Vagina (tissue), 2 donors: Measurements from ENCODE around the gene NT5DC4.
A peak's percentile ranks its signal among the peaks of the same experiment; 100 is the strongest.

Experiments
- CTCF ChIP-seq, 3 experiments: fragments of 450-650 bp in 2 of 3; fragments of 200-600 bp in 1 of 3; sonication (generic) in 1 of 3; IDR thresholded peaks; one replicate each; pipeline ENCODE4 v1.5.1; 2017 to 2019; ENCODE audit warnings: antibody characterized with exemption in 3 of 3, mild to moderate bottlenecking in 2 of 3, moderate library complexity in 2 of 3
- POLR2A ChIP-seq, 2 donors: fragments of 450-650 bp; IDR thresholded peaks; one replicate each; pipeline ENCODE4 v1.6.1; 2017; ENCODE audit warnings: antibody characterized with exemption in 2 of 2, mild to moderate bottlenecking in 2 of 2, moderate library complexity in 2 of 2

- TF ChIP-seq CTCF (IDR thresholded peaks at IDR 0.05) (peak in 1 of 3 experiments; percentile 1), POLR2A (IDR thresholded peaks at IDR 0.05) (no peak)
Measured at GRCh38 chr2:112764071-112765044, 43.5 kb downstream of the NT5DC4 start, which contains the start of gene CKAP2L.
